ENCODE data around the gene C11orf21.

Gene C11orf21

GRCh38 chr11:2302896-2303626, 1.3 kb upstream of the C11orf21 start:
- Mint-ChIP-seq H3K4me1 (ENCODE audit: low read depth in 2 of 2) (peaks cover 58 to 59% of the 10 kb centered on the region in 2 donors), H3K36me3 (ENCODE audit: insufficient read depth) (peaks cover 22% of the 10 kb centered on the region), H3K4me3 (peak overlapping the region; percentile 81 to 88), H3K9me3 (no peaks in the 10 kb centered on the region), H3K27me3 (no peaks in the 10 kb centered on the region), H3K27ac (peak overlapping the region; percentile 90 to 92)
- DNase-seq (peak in 1 of 3 experiments; percentile 2), ATAC-seq (replicated peaks) (peak; percentile 5)

- Mint-ChIP-seq H3K27ac (peak overlapping the region; percentile 90 to 92), H3K36me3 (ENCODE audit: insufficient read depth) (peaks cover 22% of the 10 kb centered on the region), H3K27me3 (no peaks in the 10 kb centered on the region), H3K4me3 (peak overlapping the region; percentile 81 to 88), H3K9me3 (no peaks in the 10 kb centered on the region), H3K4me1 (ENCODE audit: low read depth in 2 of 2) (peaks cover 61 to 63% of the 10 kb centered on the region in 2 donors)
- ATAC-seq (replicated peaks) (peak; percentile 26), DNase-seq (peak in 1 of 3 experiments; percentile 21)
Observed at GRCh38 chr11:2302306-2302895, 683 bp upstream of the C11orf21 start.

- H3K4me1 Mint-ChIP-seq (ENCODE audit: low read depth in 2 of 2) = peaks cover 60 to 63% of the 10 kb centered on the region in 2 donors
- H3K27me3 Mint-ChIP-seq = no peaks in the 10 kb centered on the region
- H3K36me3 Mint-ChIP-seq (ENCODE audit: insufficient read depth) = peaks cover 19% of the 10 kb centered on the region
- H3K9me3 Mint-ChIP-seq = no peaks in the 10 kb centered on the region
- ATAC-seq (replicated peaks) (peak; percentile 25), DNase-seq (no peak)
- H3K27ac Mint-ChIP-seq = peak overlapping the region; percentile 90 to 92
- H3K4me3 Mint-ChIP-seq = peak overlapping the region; percentile 81 to 88
Observed at GRCh38 chr11:2300936-2301630, 635 bp downstream of the C11orf21 start.

- peak; percentile 35 for ATAC-seq (replicated peaks)
- H3K27ac Mint-ChIP-seq = peak overlapping the region; percentile 90 to 92
- DNase-seq = peak in 1 of 3 experiments; percentile 18
- no peaks in the 10 kb centered on the region for H3K9me3 Mint-ChIP-seq
- H3K27me3 Mint-ChIP-seq = no peaks in the 10 kb centered on the region
- peak overlapping the region; percentile 81 to 88 for H3K4me3 Mint-ChIP-seq
- peaks cover 19% of the 10 kb centered on the region for H3K36me3 Mint-ChIP-seq (ENCODE audit: insufficient read depth)
- H3K4me1 Mint-ChIP-seq (ENCODE audit: low read depth in 2 of 2) = peaks cover 55 to 57% of the 10 kb centered on the region in 2 donors
Observed at GRCh38 chr11:2300290-2300935, 1.3 kb downstream of the C11orf21 start.

GRCh38 chr11:2299773-2300172, 1.9 kb downstream of the C11orf21 start:
- peak overlapping the region; percentile 81 to 83 for H3K4me3 Mint-ChIP-seq
- no peak for DNase-seq
- peaks cover 55 to 56% of the 10 kb centered on the region in 2 donors for H3K4me1 Mint-ChIP-seq (ENCODE audit: low read depth in 2 of 2)
- H3K27me3 Mint-ChIP-seq = no peaks in the 10 kb centered on the region
- ATAC-seq (replicated peaks) = no peak
- H3K27ac Mint-ChIP-seq = peak overlapping the region; percentile 73 to 85
- H3K9me3 Mint-ChIP-seq = no peaks in the 10 kb centered on the region
- H3K36me3 Mint-ChIP-seq (ENCODE audit: insufficient read depth) = peaks cover 15% of the 10 kb centered on the region

- peak overlapping the region; percentile 81 to 83 for H3K4me3 Mint-ChIP-seq
- peak overlapping the region; percentile 73 to 85 for H3K27ac Mint-ChIP-seq
- ATAC-seq (replicated peaks) (no peak), DNase-seq (peak in 1 of 3 experiments; percentile 3)
- no peaks in the 10 kb centered on the region for H3K9me3 Mint-ChIP-seq
- H3K4me1 Mint-ChIP-seq (ENCODE audit: low read depth in 2 of 2) = peaks cover 54 to 57% of the 10 kb centered on the region in 2 donors
- H3K27me3 Mint-ChIP-seq = no peaks in the 10 kb centered on the region
- H3K36me3 Mint-ChIP-seq (ENCODE audit: insufficient read depth) = peaks cover 16% of the 10 kb centered on the region
Observed at GRCh38 chr11:2298795-2299761, 2.6 kb downstream of the C11orf21 start.

DNA sequence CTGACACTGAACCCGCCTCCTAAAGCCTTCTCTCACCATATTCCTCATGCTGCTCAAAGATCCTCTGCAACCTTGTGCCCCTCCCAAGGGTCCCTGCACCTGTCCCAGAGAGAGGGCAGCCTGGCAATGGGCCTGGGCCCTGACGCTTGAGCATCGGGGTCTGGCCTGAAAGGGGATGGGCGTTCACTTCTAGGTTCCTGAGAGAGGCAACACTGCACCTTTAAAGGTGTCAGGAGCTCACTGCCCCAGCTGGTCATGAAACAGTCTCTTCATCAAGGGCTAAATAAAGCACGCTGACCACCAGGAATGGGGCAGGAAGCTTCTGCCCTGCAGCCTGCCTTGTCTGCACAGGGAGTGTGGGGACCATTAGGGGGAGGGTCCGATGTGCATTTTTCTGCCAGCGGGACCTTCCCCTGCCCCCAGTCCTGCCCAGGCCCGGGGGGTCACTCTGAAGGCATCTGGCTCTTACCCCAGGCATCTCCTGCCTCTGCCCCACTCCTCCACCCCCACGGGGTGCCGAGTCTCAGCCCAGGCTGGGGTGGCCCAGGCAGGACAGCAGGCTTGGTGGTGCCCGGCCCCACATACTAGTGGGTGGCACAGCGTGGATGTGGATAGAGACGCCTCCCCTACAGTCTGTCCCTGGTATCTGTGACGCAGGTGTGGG, 3.5 kb downstream of the C11orf21 start:
- DNase-seq = peak in 1 of 3 experiments; percentile 0
- peak overlapping the region; percentile 85 to 88 for H3K27ac Mint-ChIP-seq
- ATAC-seq (replicated peaks) = no peak
- H3K36me3 Mint-ChIP-seq (ENCODE audit: insufficient read depth) = peaks cover 16% of the 10 kb centered on the region
- no peaks in the 10 kb centered on the region for H3K9me3 Mint-ChIP-seq
- peak overlapping the region; percentile 81 to 83 for H3K4me3 Mint-ChIP-seq
- H3K4me1 Mint-ChIP-seq (ENCODE audit: low read depth in 2 of 2) = peaks cover 51 to 60% of the 10 kb centered on the region in 2 donors
- no peaks in the 10 kb centered on the region for H3K27me3 Mint-ChIP-seq

DNA sequence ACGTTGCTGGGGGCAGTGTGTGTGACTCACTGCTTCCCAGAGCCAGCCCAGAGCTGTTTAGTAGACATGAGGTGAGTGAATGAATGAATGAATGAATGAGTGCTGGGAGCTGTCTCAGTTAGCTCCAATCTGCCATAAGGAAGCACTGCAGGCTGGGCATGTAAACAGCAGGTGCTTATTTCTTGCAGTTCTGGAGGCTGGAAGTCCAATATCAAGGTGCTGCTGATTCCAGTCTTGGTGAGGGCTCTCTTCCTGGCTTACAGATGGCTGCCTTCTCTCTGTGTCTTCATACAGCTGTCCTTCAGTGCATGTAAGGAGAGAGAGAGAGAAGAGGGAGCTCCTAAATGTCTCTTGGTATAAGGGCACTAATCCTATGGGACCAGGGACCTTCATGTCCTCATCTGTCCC, 4.1 kb downstream of the C11orf21 start:
- no peak for DNase-seq
- H3K4me3 Mint-ChIP-seq = peak overlapping the region in 1 of 2 donors; percentile 14
- no peaks in the 10 kb centered on the region for H3K27me3 Mint-ChIP-seq
- H3K4me1 Mint-ChIP-seq (ENCODE audit: low read depth in 2 of 2) = peaks cover 46 to 55% of the 10 kb centered on the region in 2 donors
- no peaks in the 10 kb centered on the region for H3K9me3 Mint-ChIP-seq
- H3K27ac Mint-ChIP-seq = peak overlapping the region; percentile 85 to 88
- peaks cover 13% of the 10 kb centered on the region for H3K36me3 Mint-ChIP-seq (ENCODE audit: insufficient read depth)
- no peak for ATAC-seq (replicated peaks)

DNA sequence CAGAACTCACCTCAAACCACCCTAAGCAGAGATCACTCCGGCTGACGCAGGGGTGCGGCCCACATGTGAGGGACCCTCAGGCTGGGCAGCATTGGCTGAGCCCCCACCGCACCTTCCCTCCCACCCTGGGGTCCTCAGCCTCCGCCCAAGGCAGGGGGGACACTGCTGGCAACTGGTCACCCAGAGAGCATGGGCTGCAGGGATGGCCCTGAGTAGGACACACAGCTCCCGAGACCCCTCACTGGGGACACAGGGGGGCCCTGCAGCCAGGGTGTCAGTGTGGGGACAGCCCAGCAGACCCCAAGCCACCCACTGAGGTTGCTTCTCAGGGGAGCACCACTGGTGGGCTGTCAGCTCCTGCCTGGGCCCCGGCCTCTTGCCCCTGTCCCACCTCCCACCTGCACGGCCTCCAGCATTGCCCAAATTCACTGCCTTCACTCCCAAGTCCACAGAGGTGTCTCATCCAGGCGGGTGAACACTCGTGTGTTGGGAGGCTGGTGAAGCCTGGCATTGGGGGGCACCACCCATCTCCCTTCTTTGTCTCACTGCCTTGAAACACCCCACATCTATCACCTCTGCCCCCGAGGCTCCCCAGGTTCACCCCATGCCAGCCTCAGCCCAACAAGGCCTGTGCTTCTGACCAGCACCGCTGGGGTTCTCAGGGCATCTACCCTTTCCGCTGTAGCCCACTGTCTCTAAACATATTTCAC, 4.7 kb downstream of the C11orf21 start:
- Mint-ChIP-seq H3K4me1 (ENCODE audit: low read depth in 2 of 2) (peaks cover 47 to 54% of the 10 kb centered on the region in 2 donors), H3K27me3 (no peaks in the 10 kb centered on the region), H3K36me3 (ENCODE audit: insufficient read depth) (peaks cover 13% of the 10 kb centered on the region), H3K9me3 (no peaks in the 10 kb centered on the region), H3K4me3 (peak overlapping the region; percentile 14 to 28), H3K27ac (peak overlapping the region; percentile 85 to 88)
- no peak for ATAC-seq (replicated peaks)
- no peak for DNase-seq

DNA sequence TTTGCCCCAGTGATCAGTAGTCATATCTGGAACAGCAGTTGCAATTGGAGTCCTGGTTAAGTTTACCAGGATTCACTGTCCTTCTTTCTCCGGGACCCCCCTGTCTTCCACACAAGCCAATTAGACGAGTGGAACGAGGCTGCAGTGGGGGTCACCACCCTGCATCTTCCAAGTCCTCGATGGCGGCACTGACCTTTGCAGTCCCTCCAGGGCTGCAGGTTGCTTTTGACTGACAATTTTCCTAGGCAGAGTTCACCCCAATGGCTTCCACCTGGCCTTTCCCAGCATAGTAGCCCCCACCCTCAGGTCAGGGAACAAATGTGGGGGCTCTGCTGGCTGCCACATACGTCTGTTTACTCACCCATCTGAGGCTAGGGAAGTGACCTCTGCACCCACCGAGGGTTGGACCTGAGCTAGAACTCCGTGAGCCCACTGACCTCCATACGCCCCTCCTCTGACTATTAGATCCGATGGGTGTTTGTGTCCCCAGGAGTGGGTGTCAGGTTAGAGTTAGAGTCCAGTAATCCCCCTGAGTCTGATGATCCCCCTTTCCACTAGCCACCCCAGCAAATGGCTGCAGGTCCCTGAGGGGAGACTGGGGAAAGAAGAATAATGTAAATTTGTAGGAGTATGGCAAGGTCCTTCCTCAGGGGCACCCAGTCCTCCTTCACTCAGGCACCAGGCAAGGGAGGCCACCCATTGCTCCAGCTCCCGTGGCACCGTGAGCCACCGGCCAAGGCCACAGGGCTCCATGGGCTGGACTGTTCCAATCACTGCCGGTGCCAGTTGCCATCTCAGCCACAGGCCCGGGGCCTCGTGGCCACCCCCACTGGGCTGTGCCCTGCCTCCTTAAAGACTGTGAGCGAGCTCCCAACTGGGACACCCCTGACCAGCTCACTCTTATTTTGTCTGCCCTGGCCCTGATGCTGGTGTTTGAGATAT, 5.5 kb downstream of the C11orf21 start:
- Mint-ChIP-seq H3K4me1 (ENCODE audit: low read depth in 2 of 2) (peaks cover 42 to 49% of the 10 kb centered on the region in 2 donors), H3K4me3 (no peak overlapping the region), H3K27ac (peak overlapping the region in 1 of 2 donors; percentile 26), H3K36me3 (ENCODE audit: insufficient read depth) (peaks cover 9% of the 10 kb centered on the region), H3K9me3 (no peaks in the 10 kb centered on the region), H3K27me3 (no peaks in the 10 kb centered on the region)
- DNase-seq (no peak), ATAC-seq (replicated peaks) (no peak)

DNA sequence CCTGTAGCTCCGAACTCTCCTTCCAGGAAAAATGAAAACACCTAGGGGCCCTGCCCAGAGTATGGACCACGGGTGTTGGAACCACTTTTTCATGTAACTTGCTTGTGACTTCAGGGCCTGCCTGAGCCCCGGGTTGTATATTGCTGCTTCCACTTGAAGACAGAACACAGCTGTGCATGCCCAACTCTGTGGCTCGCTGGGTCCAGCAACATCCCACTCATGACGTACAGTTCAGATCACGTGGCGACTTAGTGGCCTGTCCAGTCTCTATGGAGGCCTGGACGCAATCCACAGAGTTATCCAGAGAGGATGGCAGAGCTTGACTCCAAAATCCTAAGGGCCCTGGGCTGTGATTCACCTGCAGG, 6.8 kb downstream of the C11orf21 start:
- no peak for DNase-seq
- Mint-ChIP-seq H3K9me3 (no peaks in the 10 kb centered on the region), H3K36me3 (ENCODE audit: insufficient read depth) (peaks cover 2% of the 10 kb centered on the region), H3K27me3 (no peaks in the 10 kb centered on the region), H3K4me1 (ENCODE audit: low read depth in 2 of 2) (peaks cover 44 to 51% of the 10 kb centered on the region in 2 donors), H3K4me3 (no peak overlapping the region), H3K27ac (peak overlapping the region in 1 of 2 donors; percentile 57)
- ATAC-seq (replicated peaks) = no peak
